Endodermal cell (in vitro differentiated cells): ENCODE measurements around the gene EYS. TPM values are rescaled to one million over a fixed set of nuclear protein-coding genes. Genes with fewer than 3 reads are reported as not detected.

ENCODE experiments used
- DNase-seq: peaks from one replicate; pipeline ENCODE4 v3.0.0-alpha.2; 2017
- H3K27ac ChIP-seq: 2 replicates; pipeline ENCODE4 v1.5.1; 2013; ENCODE audit warnings: mild to moderate bottlenecking, low read depth, low read length, moderate library complexity
- H3K27me3 ChIP-seq: 2 replicates; pipeline ENCODE4 v1.6.1; 2013; ENCODE audit warnings: mild to moderate bottlenecking, low read length, moderate library complexity; ENCODE audit not compliant: insufficient read depth, control insufficient read depth, poor library complexity, severe bottlenecking
- H3K36me3 ChIP-seq: 2 replicates; pipeline ENCODE4 v1.7.0; 2013; ENCODE audit warnings: mild to moderate bottlenecking, low read length, moderate library complexity; ENCODE audit not compliant: control insufficient read depth, insufficient read depth
- H3K4me1 ChIP-seq: one replicate; pipeline ENCODE4 v1.7.0; 2013; ENCODE audit warnings: low read length; ENCODE audit not compliant: control insufficient read depth, insufficient read depth
- H3K4me3 ChIP-seq: 2 replicates; pipeline ENCODE4 v1.5.1; 2013; ENCODE audit warnings: mild to moderate bottlenecking, low read length, moderate library complexity
- H3K9ac ChIP-seq: 2 replicates; pipeline ENCODE4 v1.6.1; 2013; ENCODE audit warnings: mild to moderate bottlenecking, low read length, moderate library complexity; ENCODE audit not compliant: poor library complexity, severe bottlenecking; ENCODE audit errors: extremely low read depth
- H3K9me3 ChIP-seq: 2 replicates; pipeline ENCODE4 v1.6.1; 2013; ENCODE audit warnings: mild to moderate bottlenecking, low read length, moderate library complexity; ENCODE audit not compliant: control insufficient read depth
- H3K27ac Mint-ChIP-seq: 2 replicates; pipeline ENCODE4 v1.8.0; 2020; ENCODE audit warnings: mixed read lengths
- H3K27me3 Mint-ChIP-seq: 2 replicates; pipeline ENCODE4 v1.8.0; 2021; ENCODE audit warnings: mild to moderate bottlenecking, mixed read lengths; ENCODE audit not compliant: insufficient read depth
- H3K36me3 Mint-ChIP-seq: 2 replicates; pipeline ENCODE4 v1.8.0; 2020; ENCODE audit warnings: low read depth, mixed read lengths
- H3K4me1 Mint-ChIP-seq: 2 replicates; pipeline ENCODE4 v1.8.0; 2020; ENCODE audit warnings: mixed read lengths
- H3K4me3 Mint-ChIP-seq: 2 replicates; pipeline ENCODE4 v1.8.0; 2020; ENCODE audit warnings: mild to moderate bottlenecking, moderate library complexity, mixed read lengths
- H3K9me3 Mint-ChIP-seq: 2 replicates; pipeline ENCODE4 v1.8.0; 2020; ENCODE audit warnings: mild to moderate bottlenecking, mixed read lengths
- WGBS, 2 experiments: methylation state at CpG; one replicate each; pipeline versions ENCODE4 v1.1.5 to v1.1.7; 2013; ENCODE audit warnings: missing lambda C conversion rate in 2 of 2, mixed read lengths in 1 of 2; ENCODE audit not compliant: insufficient coverage in 1 of 2, insufficient read length in 1 of 2; 5-methylcytosine and 5-hydroxymethylcytosine counted together
- total RNA-seq, 2 donors: library from RNA; stranded (reverse); fragmentation: NEBNext Ultra II Directional in 1 of 2; extraction: Animal tissue kit (Norgen Biotek cat#: 25700) in 1 of 2; gene quantifications; 2 replicates in 1 of 2; 3 replicates in 1 of 2; pipeline ENCODE4 v1.2.1, GENCODE V29; 2021
- TF ChIP-seq, protein P1 (sequence below): fragments of 200-600 bp; sonication (generic); conservative IDR thresholded peaks from 2 replicates; pipeline ENCODE4 v1.5.0; 2021; ENCODE audit warnings: antibody characterized with exemption, mild to moderate bottlenecking

Gene EYS
- total RNA-seq, 2 donors from 2014 or later = 0.31 to 0.70 TPM

DNA sequence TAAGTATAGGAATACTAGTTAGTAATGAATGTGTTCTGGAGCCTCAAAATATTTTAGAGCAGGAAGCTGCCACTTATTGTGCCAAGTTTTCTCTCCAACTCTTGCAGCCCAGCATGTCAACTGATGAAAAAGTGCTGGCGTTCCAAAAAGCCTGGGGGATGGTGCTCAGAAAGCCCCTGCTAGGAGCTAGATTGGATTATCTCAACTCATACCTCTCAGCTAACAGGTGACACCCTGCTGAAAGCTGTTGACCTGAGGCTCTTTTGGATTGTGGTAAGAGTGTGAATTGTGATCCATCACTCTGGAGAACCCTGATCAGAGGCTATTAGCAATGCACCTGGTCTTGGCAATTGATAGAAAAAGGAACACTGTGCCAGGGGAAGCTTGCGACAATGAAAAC is 580.4 kb downstream of the EYS start:
- H3K36me3 ChIP-seq = no peaks in the 10 kb centered on the region
- no peaks in the 10 kb centered on the region for H3K9me3 ChIP-seq
- H3K9ac ChIP-seq = no peak overlapping the region
- Mint-ChIP-seq H3K4me3 (no peak overlapping the region), H3K36me3 (no peaks in the 10 kb centered on the region), H3K27ac (no peak overlapping the region), H3K9me3 (peaks cover 2% of the 10 kb centered on the region), H3K27me3 (peaks cover 9% of the 10 kb centered on the region), H3K4me1 (peaks cover 23% of the 10 kb centered on the region)
- TF ChIP-seq, protein P1, sequence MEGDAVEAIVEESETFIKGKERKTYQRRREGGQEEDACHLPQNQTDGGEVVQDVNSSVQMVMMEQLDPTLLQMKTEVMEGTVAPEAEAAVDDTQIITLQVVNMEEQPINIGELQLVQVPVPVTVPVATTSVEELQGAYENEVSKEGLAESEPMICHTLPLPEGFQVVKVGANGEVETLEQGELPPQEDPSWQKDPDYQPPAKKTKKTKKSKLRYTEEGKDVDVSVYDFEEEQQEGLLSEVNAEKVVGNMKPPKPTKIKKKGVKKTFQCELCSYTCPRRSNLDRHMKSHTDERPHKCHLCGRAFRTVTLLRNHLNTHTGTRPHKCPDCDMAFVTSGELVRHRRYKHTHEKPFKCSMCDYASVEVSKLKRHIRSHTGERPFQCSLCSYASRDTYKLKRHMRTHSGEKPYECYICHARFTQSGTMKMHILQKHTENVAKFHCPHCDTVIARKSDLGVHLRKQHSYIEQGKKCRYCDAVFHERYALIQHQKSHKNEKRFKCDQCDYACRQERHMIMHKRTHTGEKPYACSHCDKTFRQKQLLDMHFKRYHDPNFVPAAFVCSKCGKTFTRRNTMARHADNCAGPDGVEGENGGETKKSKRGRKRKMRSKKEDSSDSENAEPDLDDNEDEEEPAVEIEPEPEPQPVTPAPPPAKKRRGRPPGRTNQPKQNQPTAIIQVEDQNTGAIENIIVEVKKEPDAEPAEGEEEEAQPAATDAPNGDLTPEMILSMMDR = no peak
- no peak overlapping the region for H3K4me3 ChIP-seq
- no peaks in the 10 kb centered on the region for H3K27me3 ChIP-seq
- H3K4me1 ChIP-seq = peaks cover 5% of the 10 kb centered on the region
- H3K27ac ChIP-seq = no peak overlapping the region
- peak; percentile 74 for DNase-seq
- 50% methylated on average over 2 of the region's 2 CpGs; no CpG with 5 or more reads in 1 of the 2 experiments for WGBS, 2 experiments

DNA sequence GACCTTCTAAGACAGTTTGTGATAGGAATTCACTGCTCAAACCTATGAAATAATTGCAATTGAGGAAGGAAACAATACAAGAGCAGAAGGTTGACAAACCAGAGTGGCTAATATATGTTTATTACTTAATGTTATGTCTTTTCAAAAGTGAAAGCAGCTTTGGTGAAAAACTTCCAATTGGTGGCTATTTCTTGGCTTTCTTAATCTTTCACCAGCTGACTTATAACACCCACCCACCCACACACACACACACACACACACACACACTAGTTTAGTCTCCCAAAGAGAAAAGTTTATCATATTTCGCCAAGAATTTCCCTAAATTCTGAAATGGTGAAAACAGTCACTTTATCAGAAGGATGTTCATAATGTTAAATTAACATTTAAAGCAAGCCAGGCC is 583.5 kb downstream of the EYS start:
- no peak for DNase-seq
- TF ChIP-seq, protein P1 = no peak
- Histone ChIP-seq H3K4me3 (no peak overlapping the region), H3K9me3 (no peaks in the 10 kb centered on the region), H3K9ac (no peak overlapping the region), H3K4me1 (peaks cover 5% of the 10 kb centered on the region), H3K27me3 (no peaks in the 10 kb centered on the region), H3K27ac (no peak overlapping the region), H3K36me3 (no peaks in the 10 kb centered on the region)
- Mint-ChIP-seq H3K9me3 (peaks cover 2% of the 10 kb centered on the region), H3K27ac (no peak overlapping the region), H3K4me1 (peaks cover 23% of the 10 kb centered on the region), H3K27me3 (peaks cover 5% of the 10 kb centered on the region), H3K4me3 (no peak overlapping the region), H3K36me3 (no peaks in the 10 kb centered on the region)
- 100% methylated on average over 1 of the region's 1 CpG; no CpG with 5 or more reads in 1 of the 2 experiments for WGBS, 2 experiments

DNA sequence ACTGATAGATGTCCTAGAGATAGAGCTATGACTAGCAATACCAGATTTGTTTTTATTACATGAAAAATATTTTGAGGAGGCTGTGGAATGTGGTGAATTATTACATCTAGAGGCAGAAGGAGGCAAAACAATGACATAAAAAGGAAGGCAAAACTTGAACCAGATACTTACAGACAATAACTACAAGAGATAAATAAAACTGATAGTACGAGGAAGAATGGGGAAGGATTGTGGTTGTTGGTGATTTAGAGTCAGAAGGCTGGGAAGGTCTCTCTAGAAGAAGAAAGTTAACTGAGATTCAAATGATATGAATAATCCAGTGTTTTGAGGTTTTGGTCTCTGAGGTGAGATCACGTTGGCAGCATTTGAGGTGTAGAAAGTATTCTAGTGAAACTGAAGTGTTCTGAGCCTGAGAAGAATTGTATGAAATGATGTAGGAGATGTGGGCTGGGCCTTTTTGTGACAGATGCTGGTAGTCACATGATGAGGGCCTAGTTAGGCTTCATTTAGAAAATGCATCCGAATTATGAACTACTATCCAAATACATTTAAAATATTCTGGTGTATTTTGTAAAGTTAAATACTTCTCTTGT is 589.1 kb downstream of the EYS start:
- no peak overlapping the region for H3K27ac Mint-ChIP-seq
- H3K27me3 Mint-ChIP-seq = no peaks in the 10 kb centered on the region
- no peak for DNase-seq
- no peaks in the 10 kb centered on the region for H3K4me1 ChIP-seq
- H3K9me3 Mint-ChIP-seq = peaks cover 2% of the 10 kb centered on the region
- no peaks in the 10 kb centered on the region for H3K27me3 ChIP-seq
- no peak overlapping the region for H3K4me3 Mint-ChIP-seq
- TF ChIP-seq, protein P1 = no peak
- 80 to 91% methylated on average over 1 to 2 of the region's 3 CpGs for WGBS, 2 experiments
- H3K36me3 Mint-ChIP-seq = no peaks in the 10 kb centered on the region
- no peak overlapping the region for H3K27ac ChIP-seq
- no peaks in the 10 kb centered on the region for H3K9me3 ChIP-seq
- H3K9ac ChIP-seq = no peak overlapping the region
- peaks cover 7% of the 10 kb centered on the region for H3K4me1 Mint-ChIP-seq
- no peaks in the 10 kb centered on the region for H3K36me3 ChIP-seq
- no peak overlapping the region for H3K4me3 ChIP-seq
